DMS114 treated with DMSO at 0.1 percent for 48 hours (cell line): ENCODE measurements around the gene RASSF1.
A peak's percentile ranks its signal among the peaks of the same experiment; 100 is the strongest.

ENCODE experiments used
- DNase-seq: peaks from one replicate; lab custom pipeline; 2025; ENCODE audit not compliant: unreplicated experiment; lab: John Stamatoyannopoulos, UW

The RASSF1 gene

DNA sequence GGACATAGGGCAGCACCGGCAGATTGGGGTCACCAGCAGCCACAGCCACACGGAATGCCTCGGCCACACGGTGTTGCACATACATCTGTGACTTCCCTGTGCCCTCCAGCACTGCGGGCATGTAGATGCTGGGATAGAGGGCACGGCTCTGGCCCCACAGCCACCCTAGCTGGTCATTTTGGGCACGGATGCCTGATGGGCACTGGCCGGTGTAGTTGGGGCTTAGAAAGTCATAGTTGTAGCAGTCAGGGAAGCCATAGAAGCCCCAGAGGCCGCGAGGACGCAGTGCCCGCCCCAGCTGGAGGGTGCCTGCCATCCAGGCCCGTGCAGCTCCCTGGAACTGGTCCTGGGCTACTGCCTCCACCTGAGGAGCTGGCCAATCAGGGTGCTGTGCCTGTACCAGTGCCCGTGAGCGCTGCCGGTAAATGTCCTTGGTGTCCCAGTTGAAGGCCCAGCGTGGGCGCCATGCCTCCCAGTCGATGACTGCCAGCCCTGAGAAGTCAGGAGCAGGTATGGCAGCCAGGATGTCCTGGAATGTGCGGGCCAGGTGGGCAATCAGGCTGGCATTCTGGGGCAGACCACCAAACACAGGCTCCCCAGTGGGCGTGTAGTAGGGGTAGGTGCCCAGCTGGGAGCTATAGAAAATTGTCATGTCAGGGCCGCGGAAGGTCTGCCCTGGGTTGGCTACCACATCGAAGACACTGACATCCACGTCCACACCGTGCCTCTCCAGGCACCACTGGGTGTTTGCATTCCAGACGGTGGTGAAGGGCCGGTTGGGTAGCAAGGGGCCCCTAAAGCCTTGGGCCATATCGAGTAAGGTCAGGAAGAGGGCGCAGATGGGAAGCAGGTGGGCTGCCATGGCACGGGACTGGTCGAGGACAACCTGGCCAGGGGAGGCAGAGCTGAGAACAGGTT, 38.3 kb downstream of the RASSF1 start:
- DNase-seq: no peak

DNA sequence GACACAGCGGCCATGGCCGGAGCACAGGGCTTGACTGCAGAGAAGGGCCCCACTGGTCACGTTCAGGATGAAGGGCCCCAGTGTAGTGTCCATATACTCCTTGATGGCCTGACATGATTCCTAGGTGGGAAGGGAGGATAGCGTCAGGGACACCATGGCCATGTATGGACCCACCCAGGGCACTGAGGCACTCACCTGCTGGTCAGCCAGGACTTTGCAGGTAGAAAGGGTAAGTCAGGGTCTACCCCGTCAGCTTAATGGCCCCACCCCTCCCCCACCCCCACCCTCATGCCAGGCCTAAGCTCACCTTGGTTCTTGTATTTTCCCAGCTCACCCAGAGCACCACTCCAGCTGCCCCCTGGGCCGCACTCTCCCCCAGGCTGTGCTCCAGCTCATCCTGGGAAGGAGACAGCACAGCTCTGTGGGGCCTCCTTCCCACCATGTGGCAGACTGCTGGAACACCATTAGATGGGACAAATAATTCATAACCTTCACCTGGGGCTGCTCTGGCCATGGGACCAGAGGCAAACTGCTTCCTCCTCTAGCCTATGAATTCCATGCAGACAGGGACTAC, 39.9 kb downstream of the RASSF1 start:
- no peak for DNase-seq

DNA sequence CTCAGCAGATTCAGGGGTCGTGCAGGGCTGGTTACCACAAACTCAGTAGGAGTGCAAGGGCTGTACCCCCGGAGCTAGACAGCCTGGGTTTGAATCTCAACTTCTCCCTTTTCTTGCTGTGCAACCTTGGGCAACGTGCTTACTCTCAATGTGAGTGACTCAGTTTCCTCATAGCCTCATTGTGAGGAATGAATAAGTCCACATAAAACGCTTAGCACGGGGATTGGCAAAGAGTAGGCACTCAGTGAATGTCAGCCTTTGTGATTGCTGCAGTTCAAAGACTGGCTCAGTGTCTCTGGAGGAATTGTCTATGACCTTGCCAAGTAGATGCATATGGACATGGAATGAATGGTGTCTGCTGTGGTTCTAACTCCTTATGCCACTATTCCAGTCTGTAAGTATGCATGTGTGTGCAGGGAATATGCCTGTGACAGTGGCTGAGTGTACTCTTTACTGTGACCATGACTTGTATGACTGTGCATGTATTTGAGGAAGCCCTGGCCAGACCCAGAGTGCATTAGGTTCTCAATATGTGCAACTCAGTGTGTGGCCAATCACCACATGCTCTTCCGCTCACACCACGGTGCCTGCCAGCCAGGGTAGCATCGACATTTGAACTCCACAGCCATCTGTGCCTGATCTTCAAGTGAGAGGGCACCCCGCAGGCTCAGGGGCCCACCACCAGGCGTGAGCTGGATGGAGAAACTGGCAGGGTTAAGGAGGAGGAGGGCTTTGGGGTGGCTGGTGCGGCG, 40.5 kb downstream of the RASSF1 start:
- no peak for DNase-seq

DNA sequence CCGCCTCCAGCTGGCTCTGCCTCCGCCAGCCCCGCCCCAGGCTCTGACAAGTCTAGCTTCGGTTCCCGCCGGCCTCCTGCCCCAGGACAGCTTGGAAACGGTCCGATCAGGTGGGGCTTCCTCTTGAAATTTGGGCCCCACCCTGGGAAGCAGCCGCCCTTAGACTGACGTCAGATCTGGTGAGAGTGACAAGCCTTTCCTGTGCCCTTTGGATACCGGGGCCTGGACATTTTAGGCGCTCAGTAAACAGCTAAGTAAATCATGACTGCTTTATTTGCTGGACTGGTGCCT, 41.1 kb downstream of the RASSF1 start:
- no peak for DNase-seq

DNA sequence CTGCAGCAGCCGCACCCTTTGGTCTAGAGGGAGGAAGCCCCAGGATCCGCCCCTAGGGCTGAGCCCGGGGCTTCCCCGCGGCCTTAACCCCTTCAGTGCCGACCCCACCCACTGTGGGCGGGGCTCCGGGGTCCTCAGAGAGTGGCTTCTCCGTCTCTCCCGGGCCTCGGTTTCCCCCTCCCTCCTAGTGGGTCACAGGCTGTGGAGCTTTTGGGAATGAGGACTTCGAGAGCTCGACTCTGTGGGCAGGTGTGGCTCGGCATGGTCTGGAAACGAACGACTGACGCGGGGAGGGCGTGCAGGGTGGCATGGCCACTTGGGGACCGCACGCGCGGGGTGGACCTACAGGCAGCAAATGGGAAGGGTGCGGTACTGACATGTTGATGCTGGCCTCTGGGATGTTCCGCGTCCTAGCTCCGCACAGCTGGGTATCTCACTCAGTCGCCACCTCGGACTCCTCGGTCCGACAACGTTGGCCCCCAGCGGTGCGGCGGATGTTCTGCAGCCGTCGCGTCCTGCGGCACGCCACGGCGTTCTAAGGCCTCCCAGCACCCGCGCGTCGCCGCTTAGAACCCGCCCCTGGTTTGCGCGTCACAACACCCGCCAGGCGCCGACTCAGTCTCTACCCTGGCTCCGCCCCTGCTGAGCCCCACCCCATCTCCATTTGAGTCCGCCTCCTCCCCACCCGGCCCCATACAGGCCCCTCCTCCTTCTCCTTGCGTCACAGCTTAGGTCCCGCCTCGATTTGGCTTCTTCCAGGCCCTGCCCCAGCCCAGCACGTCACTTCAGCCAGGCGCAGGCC, 41.6 kb downstream of the RASSF1 start, which contains the start of the genes HYAL3 and NAA80:
Gene HYAL3 (minus strand): TSS at position 570 of the 802 bp plus-strand sequence. CDS start 3,803 bp downstream, outside the sequence.
Gene NAA80 (minus strand): TSS at position 570 of the 802 bp plus-strand sequence. CDS start 1,942 bp downstream, outside the sequence.
- peak; percentile 93 for DNase-seq

DNA sequence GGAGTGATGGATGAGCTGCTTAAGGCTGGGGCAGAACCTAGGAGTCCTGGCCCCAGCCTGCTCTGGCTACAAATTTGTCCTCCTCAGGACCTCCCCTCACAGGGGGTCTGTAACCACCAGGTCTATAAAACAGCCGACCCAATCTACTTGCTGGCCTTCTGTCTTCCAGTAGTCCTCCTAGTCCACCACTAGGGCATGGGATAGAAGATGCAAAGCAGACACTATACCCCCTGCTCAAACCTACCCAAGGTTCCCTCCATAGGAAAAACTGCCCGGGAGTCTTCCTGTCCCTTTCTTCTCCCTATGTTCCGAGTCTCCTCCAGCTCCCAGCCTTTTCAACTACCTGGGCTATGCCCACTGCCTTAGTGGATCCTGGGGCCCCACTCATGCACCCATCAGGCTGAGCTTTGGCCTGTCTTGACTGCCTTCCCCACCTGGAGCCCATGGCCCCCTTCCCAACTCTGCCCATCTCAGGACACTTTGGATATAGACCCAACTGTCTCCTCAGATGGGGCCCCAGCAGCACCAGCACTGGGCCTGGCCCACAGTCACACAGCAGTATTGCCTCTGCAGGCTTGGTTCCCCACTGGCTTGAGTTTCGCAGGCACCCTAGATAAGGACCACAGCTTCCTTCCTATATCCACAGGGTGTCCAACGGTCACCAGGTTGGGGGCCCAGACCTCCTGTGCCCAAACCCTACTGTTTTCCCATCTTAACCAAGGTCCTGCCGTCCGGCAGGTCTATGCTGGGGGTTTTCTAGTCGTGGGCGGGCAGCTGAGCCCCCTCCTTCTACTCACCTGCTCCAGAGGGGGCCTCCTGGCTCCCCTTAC, 42.5 kb downstream of the RASSF1 start:
- DNase-seq: no peak

DNA sequence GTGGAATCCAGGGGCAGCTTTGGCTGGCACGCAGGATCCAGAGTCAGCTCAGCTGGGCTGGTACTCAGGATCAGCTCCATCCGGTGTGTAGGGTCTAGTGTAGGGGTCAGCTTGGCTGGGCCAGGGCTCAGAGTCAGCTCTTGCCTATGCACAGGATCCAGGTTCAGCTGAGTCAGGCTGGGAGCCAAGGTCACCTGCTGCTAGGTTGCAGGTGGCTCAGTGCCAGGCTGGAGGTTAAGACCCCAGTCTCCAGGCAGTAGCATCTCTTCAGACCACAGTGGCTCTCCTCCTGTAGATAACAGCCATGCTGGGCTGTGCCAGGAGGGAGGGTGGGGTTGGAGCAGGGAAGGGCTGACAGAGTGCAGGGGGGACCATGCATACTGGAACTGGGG, 43.3 kb downstream of the RASSF1 start:
- no peak for DNase-seq

DNA sequence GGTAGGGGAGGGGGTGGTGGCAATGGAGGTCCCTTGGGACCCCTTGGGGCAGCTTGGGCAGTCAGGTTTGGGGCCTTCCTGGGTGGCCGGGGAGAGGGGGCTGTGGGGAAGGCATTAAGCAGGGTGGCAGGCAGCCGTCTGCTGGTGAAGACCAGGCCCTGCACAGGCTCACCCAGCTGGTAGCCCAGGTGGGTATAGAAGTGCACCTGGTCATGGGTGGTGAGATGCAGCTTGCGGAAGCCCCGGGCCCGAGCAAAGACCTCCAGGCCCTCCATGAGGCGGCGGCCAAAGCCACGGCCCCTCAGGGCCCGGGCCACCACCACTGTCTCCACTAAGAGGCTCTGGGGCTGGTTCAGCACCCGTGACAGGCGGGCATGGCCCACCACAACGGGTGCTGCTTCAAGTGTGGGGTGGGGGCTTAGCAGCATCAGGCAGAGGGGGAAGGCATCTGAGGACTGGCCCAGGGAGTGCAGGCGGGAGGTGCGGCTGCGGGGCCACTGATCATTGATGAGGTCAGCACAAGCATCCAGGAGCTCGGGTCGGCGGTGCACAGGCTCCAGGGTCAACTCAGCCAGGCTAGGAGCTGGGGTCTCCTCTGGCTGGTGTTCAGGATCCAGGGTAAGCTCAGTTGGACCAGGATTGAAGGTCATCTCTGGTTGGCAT, 43.8 kb downstream of the RASSF1 start:
- no peak for DNase-seq

DNA sequence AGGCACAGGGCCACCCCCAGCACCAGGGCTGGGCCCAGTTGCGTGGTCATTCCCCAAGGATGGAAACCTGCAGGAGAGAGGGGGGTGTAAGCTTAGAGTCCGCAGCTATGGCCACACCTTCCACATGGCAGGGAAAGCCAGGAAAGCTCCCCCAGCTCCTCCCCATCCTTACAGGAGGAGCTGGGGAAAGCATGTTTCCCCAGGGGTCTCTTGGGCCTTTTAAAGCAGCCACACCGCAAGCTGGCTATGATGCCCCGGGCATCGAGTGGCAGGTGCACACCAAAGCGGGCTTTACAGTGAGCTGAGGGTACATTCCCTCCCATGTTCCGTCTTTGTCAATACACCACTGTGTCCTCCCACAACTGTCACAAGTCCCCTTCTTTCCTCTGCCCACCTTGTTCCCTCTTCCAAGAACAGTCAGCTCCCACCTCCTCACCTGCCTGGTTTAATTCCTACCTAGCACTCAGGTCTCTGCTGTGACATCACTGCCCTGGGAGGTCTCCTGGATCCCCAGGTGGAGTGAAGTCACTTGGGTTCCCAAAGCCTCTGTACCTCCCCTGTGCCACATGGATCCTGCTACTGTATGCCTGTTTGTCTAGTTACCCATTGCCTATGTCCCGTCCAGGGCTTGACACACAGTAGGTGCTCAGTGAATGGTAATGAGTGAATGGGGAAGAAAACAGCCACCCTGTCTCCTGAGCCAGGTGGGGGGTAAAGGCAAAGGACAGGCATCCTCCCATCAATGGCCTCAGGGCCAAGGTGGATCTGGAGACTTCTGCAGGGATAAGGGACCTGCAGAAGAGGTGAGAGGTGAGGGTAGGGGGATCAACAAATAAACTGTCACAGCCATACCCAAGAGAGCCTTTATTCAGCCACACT, 44.8 kb downstream of the RASSF1 start:
- DNase-seq: no peak

DNA sequence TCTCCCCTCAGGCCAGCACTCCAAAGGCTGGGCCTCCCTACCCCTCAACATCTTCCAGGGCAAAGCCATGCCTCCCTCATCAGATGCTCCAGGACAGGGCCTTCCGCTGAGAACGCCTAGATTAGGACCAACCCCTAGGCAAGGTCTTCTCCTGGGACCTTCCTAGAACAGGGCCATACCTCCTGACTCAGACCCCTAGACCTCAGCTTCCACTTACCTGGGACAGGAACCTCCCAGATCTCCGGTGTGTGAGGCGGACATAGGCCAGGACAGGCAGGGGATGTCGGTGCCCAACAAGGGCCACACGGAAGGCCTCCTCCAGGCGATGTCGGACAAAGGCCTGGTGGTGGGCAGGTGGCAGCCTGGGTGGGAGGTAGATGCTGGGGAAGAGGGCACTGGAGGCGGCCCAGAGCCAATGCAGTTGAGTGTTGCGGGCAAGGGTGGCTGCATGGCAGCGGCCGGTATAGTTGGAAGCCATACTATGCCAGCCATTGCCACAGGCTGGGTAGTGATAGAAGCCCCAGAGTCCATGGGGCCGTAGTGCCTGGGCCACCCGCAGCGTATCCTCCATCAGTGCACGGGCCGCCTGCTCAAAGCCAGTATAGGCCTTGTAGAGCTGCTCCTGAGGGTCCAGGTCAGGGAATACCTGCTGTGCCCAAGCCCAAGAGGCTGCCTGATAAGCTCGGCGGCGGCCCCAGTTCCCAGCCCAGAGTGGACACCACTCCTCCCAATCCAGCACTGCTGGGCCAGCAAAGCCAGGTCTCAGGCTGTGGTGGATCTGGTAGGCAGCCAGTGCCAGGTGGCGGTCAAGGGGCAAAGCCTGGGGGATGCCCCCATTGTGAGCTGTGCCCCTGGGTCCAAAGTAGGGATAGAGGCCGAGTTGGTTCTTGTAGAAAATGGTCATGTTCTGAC, 45.9 kb downstream of the RASSF1 start:
- no peak for DNase-seq

DNA sequence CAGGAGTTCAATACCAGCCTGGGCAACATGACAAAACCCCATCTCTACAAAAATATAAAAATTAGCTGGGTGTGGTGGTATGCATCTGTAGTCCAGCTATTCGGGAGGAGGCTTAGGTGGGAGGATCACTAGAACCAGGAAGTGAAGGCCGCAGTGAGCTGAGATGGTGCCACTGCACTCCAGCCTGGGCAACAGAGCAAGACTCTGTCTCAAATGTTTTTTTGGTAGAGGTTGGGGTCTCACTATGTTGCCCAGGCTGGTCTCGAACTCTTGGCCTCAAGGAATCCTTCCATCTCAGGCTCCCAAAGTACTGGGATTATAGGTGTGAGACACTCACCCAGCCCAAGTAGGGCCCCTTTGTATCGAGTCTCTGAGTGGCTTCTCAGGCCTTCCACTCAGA, 46.5 kb downstream of the RASSF1 start:
- DNase-seq: no peak

DNA sequence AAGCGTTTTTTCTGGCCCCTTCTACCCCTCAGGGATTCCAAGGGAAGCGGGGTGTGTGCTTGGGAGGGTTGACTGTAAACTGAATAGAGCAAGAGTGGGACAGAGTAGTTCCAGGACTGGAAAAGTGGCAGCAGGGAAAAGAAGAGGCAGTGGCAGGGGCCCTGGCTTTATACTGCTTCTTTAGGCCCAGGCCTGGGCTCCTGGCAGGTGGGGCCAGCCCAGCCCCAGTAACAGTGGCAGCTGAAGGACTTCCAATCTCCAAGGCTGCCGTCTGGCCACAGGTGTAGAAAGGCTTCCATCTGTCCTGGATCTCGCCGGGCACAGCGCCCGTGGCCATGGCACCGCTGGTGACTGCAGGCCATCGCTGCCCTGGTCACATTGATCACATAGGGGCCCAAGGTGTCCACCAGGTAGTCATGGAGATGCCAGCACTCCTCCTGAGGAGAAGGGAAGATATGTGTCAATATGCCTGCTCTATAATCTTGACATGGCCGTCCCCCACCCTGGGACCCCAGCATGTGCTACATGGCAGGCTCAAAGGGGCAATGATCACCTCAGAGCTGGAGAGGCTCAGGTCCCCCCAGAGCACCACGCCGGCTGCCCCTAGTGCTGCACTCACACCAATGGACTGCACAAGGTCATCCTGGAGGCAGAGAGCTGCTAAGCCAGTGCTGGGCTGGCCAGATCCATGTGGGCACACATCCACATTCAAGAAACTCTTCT, 47.4 kb downstream of the RASSF1 start:
- DNase-seq: no peak

DNA sequence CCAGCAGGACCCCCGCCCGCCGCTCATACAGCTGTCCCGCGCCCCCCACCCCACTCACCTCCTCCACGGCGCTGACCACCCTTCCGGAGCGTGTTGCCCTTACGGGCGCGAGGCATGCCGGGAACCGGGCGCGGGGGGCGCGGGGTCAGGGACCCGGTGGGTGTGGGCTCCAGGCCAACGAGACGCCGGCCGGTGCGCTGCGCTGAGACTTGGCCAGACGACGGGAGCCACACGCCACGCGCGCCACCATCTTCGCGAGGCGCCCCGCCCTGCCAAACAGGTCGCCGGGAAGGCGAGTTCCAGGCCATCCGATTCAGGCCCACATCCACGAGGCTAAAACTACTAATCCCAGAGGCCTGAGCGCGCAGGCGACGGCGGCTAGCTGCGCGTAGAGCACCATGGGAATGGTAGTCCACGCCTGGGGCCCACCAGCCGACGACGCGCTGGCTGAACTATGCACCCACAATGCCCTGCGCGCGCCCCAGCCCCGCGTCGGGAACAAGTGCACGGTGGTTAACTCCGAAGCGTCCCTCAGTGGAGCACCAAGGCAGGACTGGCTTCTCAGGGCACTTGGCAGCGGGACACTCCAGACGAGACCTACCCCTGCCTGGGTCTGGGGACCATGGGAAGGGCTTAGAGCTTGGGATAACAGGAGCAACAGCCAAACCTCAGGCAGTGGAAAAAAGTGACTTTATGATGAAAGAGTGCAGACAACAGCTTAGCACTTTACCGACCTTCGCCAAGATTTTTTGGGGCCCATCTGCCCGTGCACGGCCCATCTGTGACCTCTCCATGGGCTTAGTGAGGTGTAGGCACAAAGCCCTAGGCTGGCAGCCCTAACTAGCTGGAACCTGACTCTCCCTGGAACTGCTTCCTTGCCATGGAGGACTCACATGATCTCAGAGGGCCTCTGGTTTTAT, 48.2 kb downstream of the RASSF1 start, which contains the start of gene IFRD2:
Gene IFRD2 (minus strand): TSS at position 271 of the 920 bp plus-strand sequence. CDS start 155 bp downstream, at position 116.
- peak; percentile 92 for DNase-seq

DNA sequence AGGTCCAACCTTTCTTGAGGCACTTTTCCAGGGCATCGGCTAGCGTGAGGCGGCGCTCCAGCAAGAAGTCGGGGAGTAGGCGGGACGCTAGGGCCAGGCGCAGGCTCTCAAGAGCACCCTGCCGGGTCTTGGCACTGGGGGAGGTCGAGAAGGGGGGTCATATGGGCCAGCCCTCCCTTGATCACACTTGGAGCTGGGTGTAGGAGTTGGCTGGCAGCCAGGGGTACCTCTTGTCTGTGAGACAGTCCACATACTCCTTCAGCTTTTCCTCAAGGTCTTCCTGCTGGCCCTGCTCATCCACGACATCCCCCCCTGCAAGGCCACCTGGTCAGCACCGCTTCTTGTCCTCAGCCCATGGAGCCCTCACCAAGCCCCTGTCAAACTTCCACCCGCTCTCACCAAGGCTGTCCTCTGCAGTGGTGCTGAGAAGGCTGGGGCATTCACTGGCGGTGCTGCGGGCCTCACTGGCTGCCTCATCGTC, 50.4 kb downstream of the RASSF1 start:
- no peak for DNase-seq

DNA sequence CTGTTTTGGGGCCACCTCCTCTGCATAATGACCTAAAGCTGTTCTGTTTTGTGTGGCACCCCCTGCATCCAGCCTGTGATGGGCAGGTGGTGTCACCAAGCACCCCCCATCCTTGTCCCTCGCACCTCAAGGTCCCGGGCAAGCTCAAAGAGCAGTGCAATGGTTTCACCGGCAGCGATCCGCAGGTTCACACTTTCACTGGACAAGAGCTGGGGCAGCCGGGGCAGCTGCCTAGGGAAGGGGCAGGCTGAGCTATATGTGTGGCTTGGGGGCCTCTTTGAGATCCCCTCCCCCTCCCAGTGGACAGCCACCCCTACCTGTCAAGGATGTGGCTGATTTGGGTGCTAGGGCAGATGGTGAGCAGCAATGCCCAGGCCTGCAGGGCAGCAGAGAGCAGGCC, 51.5 kb downstream of the RASSF1 start:
- no peak for DNase-seq
